Activated CD4-positive, alpha-beta T cell treated with anti-CD3 and anti-CD28 coated beads, Interleukin-2, Interleukin-4, amounts not matched to agents 100 ng/mL and 50 ng/mL, durations not matched to agents 16 hours and 8 hours (primary cell): ENCODE measurements around the gene ANKEF1.
"Not testable (repeated sequence)": the region's sequence is repeated elsewhere in the genome, so short reads cannot be mapped to it uniquely, and the experiment has no call there.

Source experiments
- DNase-seq: peaks from one replicate; pipeline ENCODE4 v3.0.0-alpha.2; 2020; ENCODE audit warnings: low spot score

The ANKEF1 gene

GRCh38 chr20:10034717-10035571, at the start of gene ANKEF1:
TSS of gene ANKEF1 (plus strand) at chr20:10034987. CDS start at chr20:10038302, 3,315 bp downstream.
- peak; percentile 80 for DNase-seq

GRCh38 chr20:9985281-9985680, 49.5 kb upstream of the ANKEF1 start:
- no peak for DNase-seq

GRCh38 chr20:9985773-9986172, 49.0 kb upstream of the ANKEF1 start:
- no peak for DNase-seq

GRCh38 chr20:9989066-9989724, 45.6 kb upstream of the ANKEF1 start:
- no peak for DNase-seq

GRCh38 chr20:9993137-9993536, 41.6 kb upstream of the ANKEF1 start:
- DNase-seq, result no peak

- DNase-seq, result no peak
Measured at GRCh38 chr20:9994676-9995075, 40.1 kb upstream of the ANKEF1 start.

GRCh38 chr20:9995510-9996272, 39.1 kb upstream of the ANKEF1 start:
- DNase-seq, result no peak

GRCh38 chr20:9996944-9997343, 37.8 kb upstream of the ANKEF1 start:
- no peak for DNase-seq

GRCh38 chr20:9999645-10000044, 35.1 kb upstream of the ANKEF1 start:
- no peak for DNase-seq

GRCh38 chr20:10002866-10003265, 31.9 kb upstream of the ANKEF1 start:
- no peak for DNase-seq

GRCh38 chr20:10004900-10005299, 29.9 kb upstream of the ANKEF1 start:
- no peak for DNase-seq

- no peak for DNase-seq
Measured at GRCh38 chr20:10005885-10006284, 28.9 kb upstream of the ANKEF1 start.

- DNase-seq, result no peak
Measured at GRCh38 chr20:10006447-10007090, 28.2 kb upstream of the ANKEF1 start.

- DNase-seq, result no peak
Measured at GRCh38 chr20:10007158-10007557, 27.6 kb upstream of the ANKEF1 start.

GRCh38 chr20:10007747-10008146, 27.0 kb upstream of the ANKEF1 start:
- no peak for DNase-seq

GRCh38 chr20:10012464-10012863, 22.3 kb upstream of the ANKEF1 start:
- no peak for DNase-seq

GRCh38 chr20:10014431-10014830, 20.4 kb upstream of the ANKEF1 start:
- DNase-seq, result no peak

GRCh38 chr20:10020937-10021336, 13.8 kb upstream of the ANKEF1 start:
- no peak for DNase-seq

GRCh38 chr20:10022625-10023024, 12.2 kb upstream of the ANKEF1 start:
- no peak for DNase-seq

- no peak for DNase-seq
Measured at GRCh38 chr20:10023911-10024310, 10.9 kb upstream of the ANKEF1 start.

GRCh38 chr20:10031451-10032215, 3.2 kb upstream of the ANKEF1 start:
- DNase-seq, result not testable (repeated sequence)
